GM12892 (cell line): Measurements from ENCODE around the gene TUSC2.

ENCODE experiments used
- POLR2A ChIP-seq: IDR thresholded peaks from 2 replicates; pipeline ENCODE4 v1.6.1; 2011; ENCODE audit warnings: low read depth, low read length, control low read depth
- POLR2AphosphoS5 ChIP-seq: IDR thresholded peaks from 2 replicates; pipeline ENCODE4 v1.6.1; 2011; ENCODE audit warnings: low read depth, low read length, control low read depth

DNA sequence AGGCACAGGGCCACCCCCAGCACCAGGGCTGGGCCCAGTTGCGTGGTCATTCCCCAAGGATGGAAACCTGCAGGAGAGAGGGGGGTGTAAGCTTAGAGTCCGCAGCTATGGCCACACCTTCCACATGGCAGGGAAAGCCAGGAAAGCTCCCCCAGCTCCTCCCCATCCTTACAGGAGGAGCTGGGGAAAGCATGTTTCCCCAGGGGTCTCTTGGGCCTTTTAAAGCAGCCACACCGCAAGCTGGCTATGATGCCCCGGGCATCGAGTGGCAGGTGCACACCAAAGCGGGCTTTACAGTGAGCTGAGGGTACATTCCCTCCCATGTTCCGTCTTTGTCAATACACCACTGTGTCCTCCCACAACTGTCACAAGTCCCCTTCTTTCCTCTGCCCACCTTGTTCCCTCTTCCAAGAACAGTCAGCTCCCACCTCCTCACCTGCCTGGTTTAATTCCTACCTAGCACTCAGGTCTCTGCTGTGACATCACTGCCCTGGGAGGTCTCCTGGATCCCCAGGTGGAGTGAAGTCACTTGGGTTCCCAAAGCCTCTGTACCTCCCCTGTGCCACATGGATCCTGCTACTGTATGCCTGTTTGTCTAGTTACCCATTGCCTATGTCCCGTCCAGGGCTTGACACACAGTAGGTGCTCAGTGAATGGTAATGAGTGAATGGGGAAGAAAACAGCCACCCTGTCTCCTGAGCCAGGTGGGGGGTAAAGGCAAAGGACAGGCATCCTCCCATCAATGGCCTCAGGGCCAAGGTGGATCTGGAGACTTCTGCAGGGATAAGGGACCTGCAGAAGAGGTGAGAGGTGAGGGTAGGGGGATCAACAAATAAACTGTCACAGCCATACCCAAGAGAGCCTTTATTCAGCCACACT lies 32.2 kb downstream of the TUSC2 start:
- TF ChIP-seq POLR2AphosphoS5 (no peak), POLR2A (no peak)
